BJ (cell line): ENCODE data around the gene COL23A1. TPM values are rescaled to one million over a fixed set of nuclear protein-coding genes. Genes with fewer than 3 reads are reported as not detected.

ENCODE experiments used
- CTCF ChIA-PET: fragments of 350-600 bp; formaldehyde crosslinking; extraction: SDS; loops from one replicate; lab custom pipeline; 2021; ENCODE audit warnings: antibody characterized with exemption, inconsistent platforms; lab: Yijun Ruan, JAX
- POLR2A ChIA-PET: fragments of 300-600 bp; sonication (Branson Sonifier 250); formaldehyde crosslinking; extraction: SDS; loops from one replicate; lab custom pipeline; 2021; ENCODE audit warnings: antibody characterized with exemption; lab: Charles Lee
- DNase-seq: peaks from one replicate; pipeline ENCODE4 v3.0.0-alpha.2; 2011; ENCODE audit warnings: low read depth
- H3K27me3 ChIP-seq: 2 replicates; pipeline ENCODE4 v1.6.0; 2011; ENCODE audit warnings: low read length; ENCODE audit not compliant: control insufficient read depth, insufficient read depth
- H3K36me3 ChIP-seq: 2 replicates; pipeline ENCODE4 v1.5.1; 2011; ENCODE audit warnings: low read length; ENCODE audit not compliant: control insufficient read depth, insufficient read depth
- H3K4me3 ChIP-seq: 2 replicates; pipeline ENCODE4 v1.5.1; 2011; ENCODE audit warnings: low read depth, mild to moderate bottlenecking, control low read depth, low read length
- polyA plus RNA-seq: library from polyadenylated mRNA; depleted of rRNA; stranded (reverse); fragments of >200 nt; gene quantifications from 2 replicates; pipeline ENCODE4 v1.2.3, GENCODE V29; 2011
- TF ChIP-seq, protein P1 (sequence below): IDR thresholded peaks from 2 replicates; pipeline ENCODE4 v1.5.1; 2011; ENCODE audit warnings: low read depth, mild to moderate bottlenecking, control low read depth, inconsistent platforms, low read length, moderate library complexity; ENCODE audit not compliant: insufficient read depth

The COL23A1 gene
- polyA plus RNA-seq, 1 experiment, result not detected

- TF ChIP-seq, protein P1, sequence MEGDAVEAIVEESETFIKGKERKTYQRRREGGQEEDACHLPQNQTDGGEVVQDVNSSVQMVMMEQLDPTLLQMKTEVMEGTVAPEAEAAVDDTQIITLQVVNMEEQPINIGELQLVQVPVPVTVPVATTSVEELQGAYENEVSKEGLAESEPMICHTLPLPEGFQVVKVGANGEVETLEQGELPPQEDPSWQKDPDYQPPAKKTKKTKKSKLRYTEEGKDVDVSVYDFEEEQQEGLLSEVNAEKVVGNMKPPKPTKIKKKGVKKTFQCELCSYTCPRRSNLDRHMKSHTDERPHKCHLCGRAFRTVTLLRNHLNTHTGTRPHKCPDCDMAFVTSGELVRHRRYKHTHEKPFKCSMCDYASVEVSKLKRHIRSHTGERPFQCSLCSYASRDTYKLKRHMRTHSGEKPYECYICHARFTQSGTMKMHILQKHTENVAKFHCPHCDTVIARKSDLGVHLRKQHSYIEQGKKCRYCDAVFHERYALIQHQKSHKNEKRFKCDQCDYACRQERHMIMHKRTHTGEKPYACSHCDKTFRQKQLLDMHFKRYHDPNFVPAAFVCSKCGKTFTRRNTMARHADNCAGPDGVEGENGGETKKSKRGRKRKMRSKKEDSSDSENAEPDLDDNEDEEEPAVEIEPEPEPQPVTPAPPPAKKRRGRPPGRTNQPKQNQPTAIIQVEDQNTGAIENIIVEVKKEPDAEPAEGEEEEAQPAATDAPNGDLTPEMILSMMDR, result no peak
- Histone ChIP-seq H3K4me3 (no peak overlapping the region), H3K27me3 (no peaks in the 10 kb centered on the region), H3K36me3 (no peaks in the 10 kb centered on the region)
- POLR2A ChIA-PET, result no interaction called here
- CTCF ChIA-PET, result no interaction called here
- no peak for DNase-seq
These were observed 200.4 kb downstream of the COL23A1 start for GRCh38 chr5:178389796-178390195.

DNA sequence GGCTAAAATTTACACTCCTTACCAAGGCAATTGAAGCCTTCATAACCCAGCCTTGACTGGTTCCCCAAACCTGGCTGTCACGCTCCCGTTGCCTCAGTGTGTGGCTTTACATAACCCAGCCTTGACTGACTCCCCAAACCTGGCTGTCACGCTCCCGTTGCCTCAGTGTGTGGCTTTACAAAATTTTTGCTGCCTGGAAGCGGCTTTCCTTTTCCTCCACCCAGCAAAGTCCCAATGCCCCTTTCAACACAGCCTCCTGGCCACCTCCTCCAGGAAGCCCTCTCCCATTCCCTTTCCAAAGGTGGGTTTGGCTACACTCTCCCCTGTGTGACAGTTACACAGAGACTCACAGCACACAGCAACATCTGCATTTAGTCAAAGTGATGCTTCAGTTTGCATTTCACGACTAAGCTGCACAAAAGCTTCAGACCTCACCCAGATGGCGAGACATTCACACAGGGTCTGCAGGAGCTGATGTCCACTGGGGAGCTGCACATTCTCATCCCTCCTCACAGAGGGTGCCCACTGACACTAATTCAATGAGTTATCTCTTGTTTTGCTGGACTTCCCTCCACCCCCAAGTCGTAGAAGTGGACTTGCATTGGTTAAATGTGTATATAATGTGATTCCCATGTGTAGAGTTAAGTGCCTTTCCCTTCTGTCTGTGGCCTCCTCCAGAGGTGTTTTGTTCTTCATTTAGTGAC lies 201.0 kb downstream of the COL23A1 start:
- TF ChIP-seq, protein P1, result no peak
- no peak for DNase-seq
- no peaks in the 10 kb centered on the region for H3K36me3 ChIP-seq
- H3K27me3 ChIP-seq, result no peaks in the 10 kb centered on the region
- CTCF ChIA-PET, result no interaction called here
- H3K4me3 ChIP-seq, result no peak overlapping the region
- POLR2A ChIA-PET, result no interaction called here

GRCh38 chr5:178388386-178389025 lies 201.7 kb downstream of the COL23A1 start:
- TF ChIP-seq, protein P1, result no peak
- no peaks in the 10 kb centered on the region for H3K27me3 ChIP-seq
- no peak overlapping the region for H3K4me3 ChIP-seq
- ChIA-PET CTCF (no interaction called here), POLR2A (no interaction called here)
- no peaks in the 10 kb centered on the region for H3K36me3 ChIP-seq
- DNase-seq, result no peak

GRCh38 chr5:178387856-178388190 lies 202.4 kb downstream of the COL23A1 start:
- ChIA-PET CTCF (no interaction called here), POLR2A (no interaction called here)
- TF ChIP-seq, protein P1, result no peak
- no peaks in the 10 kb centered on the region for H3K36me3 ChIP-seq
- no peaks in the 10 kb centered on the region for H3K27me3 ChIP-seq
- H3K4me3 ChIP-seq, result no peak overlapping the region
- no peak for DNase-seq

DNA sequence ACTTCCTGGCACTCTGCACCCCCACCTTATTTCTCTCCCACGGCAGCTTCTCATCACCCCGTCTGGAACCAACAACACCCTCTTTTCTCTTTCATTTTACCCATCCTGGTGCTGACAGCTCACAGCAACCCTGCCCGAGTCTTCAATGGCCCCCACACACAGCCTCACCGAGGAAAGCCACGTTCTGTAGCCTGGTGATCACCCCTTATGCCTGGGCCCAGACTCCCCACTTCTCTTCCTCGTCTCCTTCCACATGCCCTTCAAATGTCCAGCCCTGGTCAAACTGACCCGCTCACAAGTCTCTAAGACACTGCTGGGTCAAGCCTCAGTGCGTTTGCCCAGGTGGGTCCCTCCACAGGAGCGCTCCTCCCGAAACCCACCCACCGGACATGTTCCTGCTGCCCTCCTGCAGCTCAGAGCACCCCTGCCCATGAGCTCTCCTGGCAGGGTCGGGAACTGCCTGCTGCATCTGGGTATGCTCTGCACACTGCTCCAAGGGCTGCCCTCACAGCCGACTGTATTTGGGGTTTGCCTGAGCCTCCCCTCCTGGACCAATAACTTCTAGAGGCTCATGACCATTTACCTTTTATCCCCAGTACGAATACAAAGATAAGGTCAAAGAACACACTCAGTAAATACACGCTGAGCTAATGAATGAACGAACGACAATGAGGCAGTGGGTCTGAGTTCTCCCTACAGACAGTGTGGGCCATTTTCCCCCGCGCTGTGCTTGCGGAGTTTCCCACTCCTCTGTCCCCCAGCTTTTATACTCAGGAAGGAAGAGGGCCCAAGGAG lies 202.9 kb downstream of the COL23A1 start:
- Histone ChIP-seq H3K36me3 (no peaks in the 10 kb centered on the region), H3K27me3 (no peaks in the 10 kb centered on the region), H3K4me3 (no peak overlapping the region)
- CTCF ChIA-PET, result no interaction called here
- POLR2A ChIA-PET, result no interaction called here
- DNase-seq, result no peak
- TF ChIP-seq, protein P1, result no peak
